GM20000 (cell line): ENCODE data around the gene FERMT2.
"Not testable (repeated sequence)": the region's sequence is repeated elsewhere in the genome, so short reads cannot be mapped to it uniquely, and the experiment has no call there.

Experiments used
- DNase-seq: peaks from one replicate; pipeline ENCODE4 v3.0.0; 2012; ENCODE audit warnings: low spot score
- TF ChIP-seq, protein P1 (sequence below): IDR thresholded peaks from 2 replicates; pipeline ENCODE4 v1.5.1; 2012; ENCODE audit warnings: mild to moderate bottlenecking, control low read depth; ENCODE audit errors: extremely low read depth, missing control alignments

FERMT2 gene

DNA sequence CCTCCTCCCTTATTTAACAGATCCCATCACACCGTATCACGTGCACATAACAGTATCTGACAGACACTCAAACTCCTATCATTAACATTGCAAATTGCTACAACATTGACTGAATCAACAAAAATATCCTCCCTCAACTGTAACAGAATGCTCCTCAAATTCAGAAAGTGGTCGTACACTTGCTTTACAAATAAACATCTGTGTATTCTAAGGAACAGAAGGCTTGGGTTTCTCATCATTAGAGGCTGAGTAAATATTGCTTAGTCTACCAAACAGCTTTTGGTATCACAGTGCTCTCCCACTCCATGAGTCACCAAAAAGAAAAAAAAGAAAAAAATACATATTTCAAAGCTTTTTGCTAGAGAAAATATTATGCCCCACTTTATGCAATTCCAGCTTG is 23.9 kb downstream of the FERMT2 start:
- TF ChIP-seq, protein P1, sequence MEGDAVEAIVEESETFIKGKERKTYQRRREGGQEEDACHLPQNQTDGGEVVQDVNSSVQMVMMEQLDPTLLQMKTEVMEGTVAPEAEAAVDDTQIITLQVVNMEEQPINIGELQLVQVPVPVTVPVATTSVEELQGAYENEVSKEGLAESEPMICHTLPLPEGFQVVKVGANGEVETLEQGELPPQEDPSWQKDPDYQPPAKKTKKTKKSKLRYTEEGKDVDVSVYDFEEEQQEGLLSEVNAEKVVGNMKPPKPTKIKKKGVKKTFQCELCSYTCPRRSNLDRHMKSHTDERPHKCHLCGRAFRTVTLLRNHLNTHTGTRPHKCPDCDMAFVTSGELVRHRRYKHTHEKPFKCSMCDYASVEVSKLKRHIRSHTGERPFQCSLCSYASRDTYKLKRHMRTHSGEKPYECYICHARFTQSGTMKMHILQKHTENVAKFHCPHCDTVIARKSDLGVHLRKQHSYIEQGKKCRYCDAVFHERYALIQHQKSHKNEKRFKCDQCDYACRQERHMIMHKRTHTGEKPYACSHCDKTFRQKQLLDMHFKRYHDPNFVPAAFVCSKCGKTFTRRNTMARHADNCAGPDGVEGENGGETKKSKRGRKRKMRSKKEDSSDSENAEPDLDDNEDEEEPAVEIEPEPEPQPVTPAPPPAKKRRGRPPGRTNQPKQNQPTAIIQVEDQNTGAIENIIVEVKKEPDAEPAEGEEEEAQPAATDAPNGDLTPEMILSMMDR = no peak

GRCh38 chr14:52923902-52924575 is 26.8 kb downstream of the FERMT2 start:
- TF ChIP-seq, protein P1 = no peak

More for the DNA sequence above, 23.9 kb downstream of the FERMT2 start:
- no peak for DNase-seq

GRCh38 chr14:52922656-52923055 is 28.2 kb downstream of the FERMT2 start:
- TF ChIP-seq, protein P1 = no peak
- no peak for DNase-seq

More at GRCh38 chr14:52923902-52924575, 26.8 kb downstream of the FERMT2 start:
- DNase-seq = no peak

DNA sequence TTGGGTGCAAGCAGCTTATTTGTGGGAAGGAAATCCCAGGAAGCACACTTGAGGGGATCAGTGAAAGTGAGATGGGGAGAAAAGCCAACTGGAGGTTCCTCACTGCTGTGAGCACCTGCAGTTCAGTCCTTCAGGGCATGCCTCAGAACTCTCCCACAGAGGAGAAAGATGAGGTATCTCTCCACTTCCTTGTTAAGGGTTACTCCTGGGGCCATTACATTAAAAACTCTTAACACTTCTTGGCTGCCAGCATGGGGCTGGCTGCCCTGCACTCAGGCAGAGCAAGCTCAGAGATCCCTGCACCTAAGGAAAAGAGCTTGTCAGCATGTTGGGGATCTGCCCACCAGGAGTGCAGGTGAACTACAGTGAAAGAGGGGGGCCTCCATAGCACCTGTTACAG is 28.8 kb downstream of the FERMT2 start:
- TF ChIP-seq, protein P1 = no peak
- DNase-seq = no peak

DNA sequence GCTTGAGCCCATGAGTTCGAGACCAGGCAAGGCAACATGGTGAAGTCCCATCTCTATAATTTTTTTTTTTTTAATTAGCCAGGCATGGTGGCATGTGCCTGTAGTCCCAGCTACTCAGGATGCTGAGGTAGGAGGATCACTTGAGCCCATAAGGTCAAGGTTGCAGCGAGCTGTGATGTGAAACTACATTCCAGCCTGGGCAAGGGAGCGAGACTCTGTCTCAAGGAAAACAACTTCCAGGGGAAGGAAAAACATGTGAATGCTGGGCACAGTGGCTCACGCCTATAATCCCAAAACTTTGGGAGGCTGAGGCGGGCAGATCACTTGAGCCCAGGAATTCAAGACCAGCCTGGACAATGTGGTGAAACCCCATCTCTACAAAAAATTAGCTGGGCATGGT is 30.4 kb downstream of the FERMT2 start:
- DNase-seq = not testable (repeated sequence)

DNA sequence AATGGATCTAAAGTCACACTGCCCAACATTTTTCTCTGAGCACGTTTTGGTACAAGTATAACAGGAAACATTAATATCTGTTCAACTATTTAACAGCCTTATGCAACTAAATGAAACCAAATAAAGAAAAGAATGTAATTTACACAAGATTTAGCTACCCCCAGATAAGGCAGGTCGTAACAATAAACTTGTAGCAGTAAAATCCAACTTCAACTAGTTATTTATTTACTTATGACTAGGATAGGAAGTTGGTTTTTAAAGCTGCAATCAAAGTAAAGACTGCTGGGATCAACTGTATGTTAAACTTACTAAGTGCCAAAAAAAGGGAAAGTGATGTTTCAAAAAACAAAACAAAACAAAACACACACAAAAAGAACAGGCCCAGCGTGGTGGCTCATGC is 30.9 kb downstream of the FERMT2 start:
- TF ChIP-seq, protein P1 = no peak
- DNase-seq = no peak

DNA sequence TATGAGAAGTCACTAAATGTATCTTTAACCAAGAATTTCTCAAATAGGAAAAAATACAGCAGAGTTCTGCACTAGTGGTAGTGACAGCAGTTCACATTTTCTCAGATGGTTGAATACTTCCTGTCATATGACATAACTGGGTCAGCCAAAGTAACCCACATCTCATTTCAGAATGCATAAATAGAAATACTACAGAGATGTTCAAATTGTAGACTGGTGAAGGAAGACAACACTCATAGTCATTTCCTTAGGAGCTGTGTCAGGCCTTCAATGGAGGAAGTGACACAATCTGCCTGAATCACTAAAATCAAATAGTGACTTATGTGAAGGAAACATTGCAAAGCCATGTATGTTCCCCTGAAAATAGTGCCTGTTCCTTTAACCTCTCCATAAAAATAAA is 32.4 kb downstream of the FERMT2 start:
- peak; percentile 71 for DNase-seq
- TF ChIP-seq, protein P1 = no peak

- no peak for DNase-seq
- TF ChIP-seq, protein P1 = no peak
Observed at GRCh38 chr14:52917735-52918134, 33.1 kb downstream of the FERMT2 start.
